HepG2 (cell line): ENCODE measurements around the gene ATAD3A. TPM values are rescaled to one million over a fixed set of nuclear protein-coding genes. Genes with fewer than 3 reads are reported as not detected.

Source experiments
- AHR ChIP-seq: IDR thresholded peaks from 2 replicates; pipeline ENCODE4 v1.6.1; 2018; ENCODE audit warnings: missing genetic modification reagents, missing compliant biosample characterization
- CHD2 ChIP-seq: IDR thresholded peaks from 2 replicates; pipeline ENCODE4 v1.6.1; 2011; ENCODE audit warnings: low read depth, low read length, improper control_type of control experiment
- EED ChIP-seq: sonication (generic); formaldehyde crosslinking; IDR thresholded peaks from 2 replicates; pipeline ENCODE4 v1.5.0; 2020; ENCODE audit warnings: mild to moderate bottlenecking, missing genetic modification reagents
- ISL2 ChIP-seq: sonication (generic); formaldehyde crosslinking; IDR thresholded peaks from 2 replicates; pipeline ENCODE4 v1.5.0; 2020; ENCODE audit warnings: missing genetic modification reagents
- JUND ChIP-seq: sonication (generic); formaldehyde crosslinking; IDR thresholded peaks from 2 replicates; pipeline ENCODE4 v1.8.0; 2022; ENCODE audit warnings: mild to moderate bottlenecking, missing genetic modification reagents
- KDM5B ChIP-seq: sonication (generic); formaldehyde crosslinking; IDR thresholded peaks from 2 replicates; pipeline ENCODE4 v1.4.0; 2020; ENCODE audit warnings: missing genetic modification reagents, mild to moderate bottlenecking, borderline replicate concordance
- PCBP1 ChIP-seq: fragments of 200-400 bp; formaldehyde crosslinking; IDR thresholded peaks from 2 replicates; pipeline ENCODE4 v1.6.1; 2017; ENCODE audit warnings: mild to moderate bottlenecking, low read depth, low read length, borderline replicate concordance
- PTBP1 ChIP-seq: fragments of 200-400 bp; formaldehyde crosslinking; IDR thresholded peaks from 2 replicates; pipeline ENCODE4 v1.6.1; 2018; ENCODE audit warnings: low read length, low read depth; ENCODE audit not compliant: poor library complexity, severe bottlenecking
- RFX1 ChIP-seq: fragments of 450-650 bp; IDR thresholded peaks from 2 replicates; pipeline ENCODE4 v1.6.1; 2017
- SMAD1 ChIP-seq: sonication (generic); formaldehyde crosslinking; IDR thresholded peaks from 2 replicates; pipeline ENCODE4 v1.4.0; 2020; ENCODE audit warnings: missing genetic modification reagents, low read depth, mild to moderate bottlenecking, borderline replicate concordance
- SMAD3 ChIP-seq: sonication (generic); formaldehyde crosslinking; IDR thresholded peaks from 2 replicates; pipeline ENCODE4 v1.4.0; 2020; ENCODE audit warnings: missing genetic modification reagents
- SRY ChIP-seq: sonication (generic); formaldehyde crosslinking; IDR thresholded peaks from 2 replicates; pipeline ENCODE4 v1.8.0; 2022; ENCODE audit warnings: mild to moderate bottlenecking, missing genetic modification reagents
- TBX2 ChIP-seq: sonication (generic); formaldehyde crosslinking; IDR thresholded peaks from 2 replicates; pipeline ENCODE4 v1.5.0; 2020; ENCODE audit warnings: missing genetic modification reagents, mild to moderate bottlenecking, borderline replicate concordance
- TRAFD1 ChIP-seq: sonication (generic); formaldehyde crosslinking; IDR thresholded peaks from 2 replicates; pipeline ENCODE4 v1.5.1; 2020; ENCODE audit warnings: missing genetic modification reagents, mild to moderate bottlenecking, borderline replicate concordance
- XBP1 ChIP-seq: sonication (generic); formaldehyde crosslinking; IDR thresholded peaks from 2 replicates; pipeline ENCODE4 v1.5.0; 2020; ENCODE audit warnings: missing genetic modification reagents
- ZFP82 ChIP-seq: sonication (generic); formaldehyde crosslinking; IDR thresholded peaks from 2 replicates; pipeline ENCODE4 v1.5.1; 2020; ENCODE audit warnings: mild to moderate bottlenecking, missing genetic modification reagents, borderline replicate concordance
- ZIK1 ChIP-seq: sonication (generic); formaldehyde crosslinking; IDR thresholded peaks from 2 replicates; pipeline ENCODE4 v1.5.0; 2020; ENCODE audit warnings: mild to moderate bottlenecking, low read depth, missing genetic modification reagents, borderline replicate concordance
- ZMYM4 ChIP-seq: sonication (generic); formaldehyde crosslinking; IDR thresholded peaks from 2 replicates; pipeline ENCODE4 v1.8.1; 2023; ENCODE audit warnings: mild to moderate bottlenecking, missing genetic modification reagents
- ZNF121 ChIP-seq: sonication (generic); formaldehyde crosslinking; IDR thresholded peaks from 2 replicates; pipeline ENCODE4 v1.5.0; 2020; ENCODE audit warnings: mild to moderate bottlenecking, missing genetic modification reagents
- ZNF317 ChIP-seq: sonication (generic); formaldehyde crosslinking; IDR thresholded peaks from 2 replicates; pipeline ENCODE4 v1.5.0; 2020; ENCODE audit warnings: mild to moderate bottlenecking, missing genetic modification reagents
- ZNF598 ChIP-seq: sonication (generic); formaldehyde crosslinking; IDR thresholded peaks from 2 replicates; pipeline ENCODE4 v1.5.1; 2020; ENCODE audit warnings: mild to moderate bottlenecking, missing genetic modification reagents, borderline replicate concordance
- ZNF7 ChIP-seq: IDR thresholded peaks from 2 replicates; pipeline ENCODE4 v1.6.1; 2016; ENCODE audit warnings: missing biosample characterization, missing genetic modification reagents
- ZNF800 ChIP-seq: sonication (generic); formaldehyde crosslinking; IDR thresholded peaks from 2 replicates; pipeline ENCODE4 v1.4.0; 2020; ENCODE audit warnings: missing genetic modification reagents
- ZNF816 ChIP-seq: sonication (generic); formaldehyde crosslinking; IDR thresholded peaks from 2 replicates; pipeline ENCODE4 v1.8.0; 2022; ENCODE audit warnings: missing genetic modification reagents, mild to moderate bottlenecking, borderline replicate concordance
- polyA plus RNA-seq, 8 experiments: library from polyadenylated mRNA; depleted of rRNA in 3 of 8; stranded (reverse) in 7 of 8; unstranded in 1 of 8; fragments of >200 nt; fragmentation: Illumina TruSeq in 4 of 8; extraction: Trizol in 4 of 8; gene quantifications; 2 replicates each; pipeline versions ENCODE4 v1.2.1 to v1.2.3, GENCODE V29; 2011 to 2016; ENCODE audit warnings: low read depth in 4 of 8, missing spikeins in 1 of 8, mixed read lengths in 1 of 8; ENCODE audit not compliant: insufficient read depth in 1 of 8
- total RNA-seq, 5 experiments: library from RNA; depleted of rRNA; stranded (reverse); fragments of >200 nt; fragmentation: Illumina TruSeq; extraction: Trizol; gene quantifications; 2 replicates each; pipeline ENCODE4 v1.2.3, GENCODE V29; 2016; ENCODE audit warnings: low read depth in 1 of 5
- TF ChIP-seq, protein P1 (sequence below): sonication (generic); formaldehyde crosslinking; IDR thresholded peaks from 2 replicates; pipeline ENCODE4 v1.4.0; 2020; ENCODE audit warnings: missing genetic modification reagents

Gene ATAD3A
- total and polyA plus RNA-seq, 2 of the 13 experiments (the other 11 are each of a cell fraction or from before 2014, with no cell fraction given), result 10.6 to 49.0 TPM

DNA sequence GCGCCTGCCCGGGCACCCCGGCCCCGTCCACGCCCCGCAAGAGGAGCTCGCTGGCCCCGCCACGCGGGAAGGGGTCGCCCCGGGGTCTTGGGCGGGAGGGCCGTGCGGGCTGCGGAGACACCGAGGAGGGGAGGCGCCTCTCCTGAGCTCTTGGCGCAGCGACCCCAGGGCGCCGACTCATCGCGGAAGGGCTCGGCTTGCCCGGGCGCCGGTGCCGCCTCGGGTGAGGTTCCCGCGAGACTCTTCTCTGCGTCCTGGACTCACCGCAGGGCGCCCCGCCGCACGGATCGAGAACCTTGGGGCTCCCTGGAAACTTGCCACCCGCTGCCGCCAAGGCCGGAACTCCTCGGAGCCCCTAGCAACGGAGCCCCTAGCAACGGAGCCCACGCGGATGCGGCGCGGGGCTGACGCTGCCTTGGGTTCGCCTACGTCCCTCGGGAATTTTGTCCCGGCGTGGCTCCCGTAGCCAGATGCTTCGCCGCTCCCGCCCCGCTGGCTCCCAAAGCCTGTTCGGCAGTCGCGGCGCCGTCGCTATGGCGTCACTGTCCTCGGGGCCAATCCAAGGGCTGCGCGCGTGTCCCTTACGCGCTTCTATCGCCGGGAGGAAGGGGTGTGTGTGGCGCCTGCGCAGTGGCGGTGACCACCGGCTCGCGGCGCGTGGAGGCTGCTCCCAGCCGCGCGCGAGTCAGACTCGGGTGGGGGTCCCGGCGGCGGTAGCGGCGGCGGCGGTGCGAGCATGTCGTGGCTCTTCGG is at the start of gene ATAD3A (continued):
- TF ChIP-seq ZNF7 (no peak), KDM5B (CRISPR knock-in tag) (peak; percentile 84; the same call in 1 of the 2 replicates), ZNF598 (CRISPR knock-in tag) (0 out of 2 replicates have a peak, but pooled peaks have one; percentile 51), ZNF816 (CRISPR knock-in tag) (0 out of 2 replicates have a peak, but pooled peaks have one; percentile 44), SRY (peak; percentile 94), PTBP1 (peak; percentile 31), RFX1 (peak; percentile 82), ZNF121 (no peak), EED (CRISPR knock-in tag) (peak; percentile 71; the same call in 1 of the 2 replicates), XBP1 (CRISPR knock-in tag) (0 out of 2 replicates have a peak, but pooled peaks have one; percentile 34), TRAFD1 (CRISPR knock-in tag) (no peak), CHD2 (peak; percentile 97), TBX2 (peak; percentile 70), AHR (CRISPR knock-in tag) (no peak; the same call in 1 of the 2 replicates), ZIK1 (peak; percentile 70; the same call in 1 of the 2 replicates), SMAD3 (peak; percentile 93), ISL2 (CRISPR knock-in tag) (peak; percentile 65), SMAD1 (CRISPR knock-in tag) (peak; percentile 61; the same call in 1 of the 2 replicates), ZMYM4 (CRISPR knock-in tag) (peak; percentile 68; the same call in 1 of the 2 replicates), ZNF317 (peak; percentile 40; the same call in 1 of the 2 replicates), JUND (CRISPR knock-in tag) (peak; percentile 36; the same call in 1 of the 2 replicates), PCBP1 (0 out of 2 replicates have a peak, but pooled peaks have one; percentile 30), ZFP82 (CRISPR knock-in tag) (0 out of 2 replicates have a peak, but pooled peaks have one; percentile 62), ZNF800 (CRISPR knock-in tag) (peak; percentile 68; the same call in 1 of the 2 replicates)
- TF ChIP-seq, protein P1, sequence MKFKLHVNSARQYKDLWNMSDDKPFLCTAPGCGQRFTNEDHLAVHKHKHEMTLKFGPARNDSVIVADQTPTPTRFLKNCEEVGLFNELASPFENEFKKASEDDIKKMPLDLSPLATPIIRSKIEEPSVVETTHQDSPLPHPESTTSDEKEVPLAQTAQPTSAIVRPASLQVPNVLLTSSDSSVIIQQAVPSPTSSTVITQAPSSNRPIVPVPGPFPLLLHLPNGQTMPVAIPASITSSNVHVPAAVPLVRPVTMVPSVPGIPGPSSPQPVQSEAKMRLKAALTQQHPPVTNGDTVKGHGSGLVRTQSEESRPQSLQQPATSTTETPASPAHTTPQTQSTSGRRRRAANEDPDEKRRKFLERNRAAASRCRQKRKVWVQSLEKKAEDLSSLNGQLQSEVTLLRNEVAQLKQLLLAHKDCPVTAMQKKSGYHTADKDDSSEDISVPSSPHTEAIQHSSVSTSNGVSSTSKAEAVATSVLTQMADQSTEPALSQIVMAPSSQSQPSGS (CRISPR knock-in tag), result peak; percentile 84
